Thyroid gland (tissue), 4 donors: Measurements from ENCODE around the gene CD53. TPM values are rescaled to one million over a fixed set of nuclear protein-coding genes. Genes with fewer than 3 reads are reported as not detected.

Experiments
- DNase-seq, 2 donors: peaks; one replicate each; pipeline ENCODE4 v3.0.0-alpha.2; 2019
- H3K27ac ChIP-seq, 3 donors: fragments of 200-600 bp; sonication (generic); 1 replicate in 2 of 3; 2 replicates in 1 of 3; pipeline ENCODE4 v1.5.1; 2016 to 2019; ENCODE audit warnings: mild to moderate bottlenecking in 1 of 3, moderate library complexity in 1 of 3
- H3K27me3 ChIP-seq: fragments of 200-600 bp; sonication (generic); one replicate; pipeline ENCODE4 v1.5.1; 2019
- H3K36me3 ChIP-seq, 2 donors: fragments of 200-600 bp; sonication (generic); one replicate each; pipeline ENCODE4 v1.5.1; 2016 to 2019
- H3K4me1 ChIP-seq, 2 donors: fragments of 200-600 bp; sonication (generic); one replicate each; pipeline ENCODE4 v1.5.1; 2017 to 2019
- H3K4me3 ChIP-seq, 3 donors: fragments of 200-600 bp; sonication (generic); replicated peaks in 1 of 3; 1 replicate in 2 of 3; 2 replicates in 1 of 3; pipeline ENCODE4 v1.5.1; 2016; ENCODE audit warnings: mild to moderate bottlenecking in 1 of 3
- H3K9me3 ChIP-seq: fragments of 200-600 bp; sonication (generic); one replicate; pipeline ENCODE4 v1.5.1; 2017
- POLR2A ChIP-seq, 2 donors: fragments of 450-650 bp; IDR thresholded peaks; one replicate each; pipeline ENCODE4 v1.6.1; 2017; ENCODE audit warnings: antibody characterized with exemption in 2 of 2, mild to moderate bottlenecking in 2 of 2, moderate library complexity in 1 of 2
- WGBS, 2 donors: methylation state at CpG; one replicate each; pipeline ENCODE4 v1.1.5; 2017; 5-methylcytosine and 5-hydroxymethylcytosine counted together
- intact Hi-C: fragments of 100-400 bp; cut with DNase I; formaldehyde crosslinking; loops from one replicate; pipeline ENCODE4 v1.15.1; 2023
- total RNA-seq, 4 donors: library from RNA; depleted of rRNA; stranded (reverse); fragments of >200 nt; gene quantifications; one replicate each; pipeline ENCODE4 v1.2.3, GENCODE V29; 2016
- TF ChIP-seq, protein P1 (sequence below), 6 experiments: fragments of 200-600 bp in 3 of 6; fragments of 450-650 bp in 3 of 6; sonication (generic) in 3 of 6; IDR thresholded peaks; one replicate each; pipeline ENCODE4 v1.5.1; 2016 to 2019; ENCODE audit warnings: antibody characterized with exemption in 6 of 6, mild to moderate bottlenecking in 2 of 6, inconsistent platforms in 1 of 6, moderate library complexity in 1 of 6

The CD53 gene
- total RNA-seq, 4 donors from 2014 or later = 11.6 to 31.0 (median 13.9) TPM

DNA sequence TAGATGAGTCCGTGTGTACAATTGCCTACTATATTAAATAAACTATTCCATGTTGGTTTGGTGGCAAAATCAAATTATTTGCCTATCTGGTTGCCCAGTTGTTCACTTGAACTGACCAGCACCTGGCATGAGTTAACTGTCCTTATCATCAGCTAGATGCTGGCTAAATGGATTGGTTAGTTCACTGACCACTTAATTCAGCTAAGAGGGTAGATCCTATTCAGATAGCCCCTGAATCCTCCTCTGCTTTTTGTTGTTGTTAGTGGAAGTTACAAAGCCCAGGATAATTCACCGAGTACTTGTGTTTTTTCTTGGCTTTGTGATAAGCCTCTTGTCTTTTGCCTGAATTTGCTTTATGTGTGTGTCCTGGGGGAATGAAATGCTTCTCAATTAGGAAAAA is 22.8 kb upstream of the CD53 start:
- Histone ChIP-seq H3K27me3 (no peaks in the 10 kb centered on the region), H3K36me3 (no peaks in the 10 kb centered on the region), H3K4me1 (no peaks in the 10 kb centered on the region), H3K9me3 (no peaks in the 10 kb centered on the region), H3K4me3 (no peak overlapping the region), H3K27ac (no peak overlapping the region)
- WGBS, 2 donors = 37 to 57% methylated on average over 2 of the region's 2 CpGs
- intact Hi-C loops = no loop called here
- no peak for TF ChIP-seq POLR2A (IDR thresholded peaks at IDR 0.05)
- TF ChIP-seq, protein P1, sequence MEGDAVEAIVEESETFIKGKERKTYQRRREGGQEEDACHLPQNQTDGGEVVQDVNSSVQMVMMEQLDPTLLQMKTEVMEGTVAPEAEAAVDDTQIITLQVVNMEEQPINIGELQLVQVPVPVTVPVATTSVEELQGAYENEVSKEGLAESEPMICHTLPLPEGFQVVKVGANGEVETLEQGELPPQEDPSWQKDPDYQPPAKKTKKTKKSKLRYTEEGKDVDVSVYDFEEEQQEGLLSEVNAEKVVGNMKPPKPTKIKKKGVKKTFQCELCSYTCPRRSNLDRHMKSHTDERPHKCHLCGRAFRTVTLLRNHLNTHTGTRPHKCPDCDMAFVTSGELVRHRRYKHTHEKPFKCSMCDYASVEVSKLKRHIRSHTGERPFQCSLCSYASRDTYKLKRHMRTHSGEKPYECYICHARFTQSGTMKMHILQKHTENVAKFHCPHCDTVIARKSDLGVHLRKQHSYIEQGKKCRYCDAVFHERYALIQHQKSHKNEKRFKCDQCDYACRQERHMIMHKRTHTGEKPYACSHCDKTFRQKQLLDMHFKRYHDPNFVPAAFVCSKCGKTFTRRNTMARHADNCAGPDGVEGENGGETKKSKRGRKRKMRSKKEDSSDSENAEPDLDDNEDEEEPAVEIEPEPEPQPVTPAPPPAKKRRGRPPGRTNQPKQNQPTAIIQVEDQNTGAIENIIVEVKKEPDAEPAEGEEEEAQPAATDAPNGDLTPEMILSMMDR (IDR thresholded peaks at IDR 0.05) = no peak
- no peak for DNase-seq

DNA sequence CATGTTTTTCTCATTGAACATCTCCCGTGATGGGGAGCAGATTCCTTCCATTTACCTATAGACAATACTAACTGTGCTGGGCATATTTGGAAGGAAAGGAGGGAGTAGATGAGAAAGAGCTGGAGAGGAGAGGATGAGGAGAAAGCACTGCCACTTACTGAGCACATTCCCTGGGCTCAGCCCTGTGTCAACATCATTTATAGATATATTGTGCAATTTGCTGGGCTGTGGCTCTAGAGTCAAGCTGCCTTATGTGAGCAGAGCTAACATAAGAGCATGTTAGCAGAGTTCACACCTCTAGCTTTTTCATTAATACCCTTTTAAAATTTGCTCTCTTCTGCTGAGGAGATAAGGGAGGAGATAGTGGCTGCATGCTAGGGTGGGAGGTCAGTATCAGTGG is 22.3 kb upstream of the CD53 start:
- H3K4me3 ChIP-seq = no peak overlapping the region
- intact Hi-C loops = no loop called here
- TF ChIP-seq, protein P1 (IDR thresholded peaks at IDR 0.05) = no peak
- no peak for TF ChIP-seq POLR2A (IDR thresholded peaks at IDR 0.05)
- no peaks in the 10 kb centered on the region for H3K27me3 ChIP-seq
- H3K4me1 ChIP-seq = no peaks in the 10 kb centered on the region
- H3K36me3 ChIP-seq = no peaks in the 10 kb centered on the region
- DNase-seq = no peak
- WGBS, 2 donors = 39 to 46% methylated on average over 1 of the region's 1 CpG
- no peaks in the 10 kb centered on the region for H3K9me3 ChIP-seq
- H3K27ac ChIP-seq = no peak overlapping the region

DNA sequence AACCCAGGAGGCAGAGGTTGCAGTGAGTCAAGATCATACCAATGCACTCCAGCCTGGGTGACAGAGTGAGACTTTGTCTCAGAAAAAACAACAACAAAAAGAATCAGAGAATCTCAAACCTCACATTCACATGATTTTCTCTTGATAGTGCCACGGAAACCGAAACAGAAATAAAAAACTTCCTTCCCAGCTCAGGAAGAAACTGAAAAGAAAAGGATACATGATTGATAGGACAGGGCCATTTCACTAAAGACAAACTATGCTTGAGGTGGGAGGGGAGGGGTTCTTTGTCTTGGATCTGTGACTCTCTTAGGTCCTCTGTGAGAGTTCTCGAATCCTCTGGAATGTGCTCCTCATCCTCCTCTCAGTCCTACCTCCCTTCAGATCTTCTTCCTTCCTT is 19.8 kb upstream of the CD53 start:
- Histone ChIP-seq H3K27ac (no peak overlapping the region), H3K36me3 (no peaks in the 10 kb centered on the region), H3K27me3 (no peaks in the 10 kb centered on the region), H3K4me3 (no peak overlapping the region), H3K4me1 (no peaks in the 10 kb centered on the region), H3K9me3 (no peaks in the 10 kb centered on the region)
- intact Hi-C loops = no loop called here
- WGBS, 2 donors = 52 to 73% methylated on average over 3 of the region's 3 CpGs
- TF ChIP-seq, protein P1 (IDR thresholded peaks at IDR 0.05) = no peak
- no peak for TF ChIP-seq POLR2A (IDR thresholded peaks at IDR 0.05)
- DNase-seq = no peak

DNA sequence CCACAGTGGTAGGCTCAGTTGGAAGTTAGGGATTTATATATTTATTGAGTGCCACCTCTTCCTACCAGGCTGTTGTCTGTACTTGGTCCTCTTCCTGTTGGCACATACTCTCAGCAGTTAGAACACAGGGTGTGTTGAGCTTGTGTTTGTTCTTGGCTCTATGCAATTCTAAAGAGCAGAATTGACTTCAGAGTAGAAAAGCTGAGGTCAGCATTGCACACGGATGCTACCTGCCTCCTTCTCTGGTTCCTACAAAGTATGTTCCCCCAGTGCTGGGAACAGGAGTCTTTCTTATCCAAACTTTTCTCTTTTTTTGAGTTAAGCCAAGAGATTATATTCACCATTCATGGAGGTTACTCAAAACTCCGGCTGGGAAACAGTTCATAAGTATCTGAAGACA is 16.5 kb upstream of the CD53 start:
- H3K4me3 ChIP-seq = no peak overlapping the region
- no peaks in the 10 kb centered on the region for H3K4me1 ChIP-seq
- 79 to 84% methylated on average over 2 of the region's 2 CpGs for WGBS, 2 donors
- no peak overlapping the region for H3K27ac ChIP-seq
- TF ChIP-seq, protein P1 (IDR thresholded peaks at IDR 0.05) = no peak
- TF ChIP-seq POLR2A (IDR thresholded peaks at IDR 0.05) = no peak
- no peaks in the 10 kb centered on the region for H3K36me3 ChIP-seq
- intact Hi-C loops = no loop called here
- H3K27me3 ChIP-seq = no peaks in the 10 kb centered on the region
- H3K9me3 ChIP-seq = no peaks in the 10 kb centered on the region
- DNase-seq = no peak

DNA sequence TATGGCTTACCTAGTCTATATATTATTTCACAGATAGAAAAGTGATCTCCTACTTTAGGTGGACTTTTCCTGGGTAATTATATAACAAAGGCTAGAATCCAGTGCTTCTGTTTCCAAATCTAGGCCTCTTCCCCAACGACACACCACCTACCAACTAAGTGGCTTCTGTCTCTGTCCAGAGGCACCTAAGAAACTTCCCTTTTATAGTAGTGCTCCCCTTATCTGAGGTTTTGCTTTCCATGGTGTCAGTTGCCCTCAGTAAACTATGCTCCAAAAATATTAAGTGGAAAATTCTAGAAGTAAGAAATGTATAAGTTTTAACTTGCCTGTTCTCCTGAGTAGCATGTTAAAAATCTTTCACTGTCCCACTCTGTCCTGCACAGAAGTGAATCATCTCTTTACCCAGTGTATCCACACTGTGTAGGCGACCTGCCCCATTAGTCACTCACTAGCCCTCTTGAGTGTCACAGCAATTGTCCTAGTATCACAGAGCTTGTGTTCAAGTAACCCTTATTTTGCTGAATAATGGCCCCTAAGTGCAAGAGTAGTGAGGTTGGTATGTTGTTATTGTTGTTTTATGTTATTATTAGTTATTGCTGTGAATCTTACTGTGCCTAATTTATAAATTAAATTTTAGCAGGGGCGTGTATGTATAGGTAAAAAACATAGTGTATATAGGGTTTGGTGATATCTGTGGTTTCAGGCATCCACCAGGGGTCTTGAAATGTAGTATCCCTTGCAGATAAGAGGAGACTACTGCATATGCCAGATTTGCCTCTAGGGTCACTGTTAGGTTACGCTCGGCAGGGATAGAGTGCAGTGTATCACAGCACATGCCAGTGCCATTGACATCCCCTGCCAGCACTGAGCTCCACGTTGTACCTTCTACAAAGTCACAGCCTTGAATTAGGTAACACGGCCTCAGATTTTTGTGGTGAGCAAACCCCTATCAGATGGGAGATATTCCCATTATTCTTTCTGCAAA is 14.7 kb upstream of the CD53 start:
- intact Hi-C loops = no loop called here
- H3K4me1 ChIP-seq = no peaks in the 10 kb centered on the region
- no peaks in the 10 kb centered on the region for H3K9me3 ChIP-seq
- H3K27ac ChIP-seq = no peak overlapping the region
- no peak overlapping the region for H3K4me3 ChIP-seq
- 59 to 64% methylated on average over 7 of the region's 7 CpGs for WGBS, 2 donors
- no peaks in the 10 kb centered on the region for H3K36me3 ChIP-seq
- no peak for DNase-seq
- no peaks in the 10 kb centered on the region for H3K27me3 ChIP-seq
- TF ChIP-seq, protein P1 (IDR thresholded peaks at IDR 0.05) = no peak
